Activated naive CD8-positive, alpha-beta T cell treated with anti-CD3 and anti-CD28 coated beads, Interleukin-2, amount 50 U/mL, for 24 hours (primary cell): ENCODE results near the gene RARA.
A peak's percentile ranks its signal among the peaks of the same experiment; 100 is the strongest.

Source experiments
- ATAC-seq: fragments of 150-1000 bp; cut with Tn5 transposase; one replicate; pipeline ENCODE4 v1.10.0; 2021
- DNase-seq: peaks from one replicate; pipeline ENCODE4 v3.0.0; 2021
- H3K27ac Mint-ChIP-seq: one replicate; pipeline ENCODE4 v1.8.0; 2021; ENCODE audit warnings: mild to moderate bottlenecking, mixed read lengths
- H3K27me3 Mint-ChIP-seq: one replicate; pipeline ENCODE4 v1.8.0; 2021; ENCODE audit warnings: mixed read lengths
- H3K36me3 Mint-ChIP-seq: one replicate; pipeline ENCODE4 v1.8.0; 2021; ENCODE audit warnings: low read depth, mixed read lengths
- H3K4me1 Mint-ChIP-seq: one replicate; pipeline ENCODE4 v1.8.0; 2021; ENCODE audit warnings: mixed read lengths
- H3K4me3 Mint-ChIP-seq: one replicate; pipeline ENCODE4 v1.8.0; 2021; ENCODE audit warnings: mild to moderate bottlenecking, moderate library complexity, mixed read lengths
- H3K9me3 Mint-ChIP-seq: one replicate; pipeline ENCODE4 v1.8.0; 2021; ENCODE audit warnings: mixed read lengths

Gene RARA

DNA sequence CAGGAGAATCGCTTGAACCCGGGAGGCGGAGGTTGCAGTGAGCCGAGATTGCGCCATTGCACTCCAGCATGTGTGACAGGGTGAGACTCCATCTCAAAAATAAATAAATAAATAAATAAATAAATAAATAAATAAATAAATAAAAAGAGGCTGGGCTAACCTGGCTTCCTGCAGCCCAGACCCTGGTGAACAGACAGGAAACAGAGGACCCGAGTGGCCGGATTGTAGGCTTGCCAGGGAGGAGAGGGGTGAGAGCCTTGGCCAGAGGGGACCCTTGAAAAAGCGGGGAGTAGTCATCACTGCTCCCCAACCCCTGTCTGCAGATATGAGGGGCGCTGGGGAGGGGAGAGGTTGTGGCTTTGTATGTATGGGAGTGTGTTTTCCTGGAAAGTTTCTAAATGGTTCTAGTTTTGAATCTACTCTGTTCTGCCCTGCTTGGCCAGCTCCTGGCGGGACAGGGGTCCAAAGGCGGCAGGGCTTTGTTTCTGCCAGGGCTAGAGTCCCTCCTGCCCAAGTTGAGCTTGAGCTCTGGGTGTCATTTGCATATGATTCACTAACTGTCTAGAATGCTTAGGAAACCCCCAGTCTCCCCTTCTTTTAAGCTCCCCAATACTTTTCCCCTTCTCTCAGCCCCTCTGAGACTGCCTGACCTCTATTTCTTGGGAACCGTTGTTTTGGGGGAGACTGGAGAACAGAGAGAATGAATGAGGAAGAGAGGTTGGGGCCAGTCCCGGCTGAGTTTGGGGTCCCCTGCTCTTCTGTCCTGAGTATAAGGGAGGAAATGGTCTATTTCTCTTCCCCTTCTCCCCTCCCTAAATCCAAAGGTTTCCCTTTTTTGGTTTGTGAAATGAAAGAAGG lies 16.4 kb downstream of the RARA start:
- Mint-ChIP-seq H3K4me1 (peaks cover 96% of the 10 kb centered on the region), H3K4me3 (peak overlapping the region; percentile 77), H3K9me3 (no peaks in the 10 kb centered on the region), H3K27me3 (peaks cover 2% of the 10 kb centered on the region), H3K27ac (peak overlapping the region; percentile 100), H3K36me3 (peaks cover 9% of the 10 kb centered on the region)
- ATAC-seq = no peak
- DNase-seq = peak; percentile 46

DNA sequence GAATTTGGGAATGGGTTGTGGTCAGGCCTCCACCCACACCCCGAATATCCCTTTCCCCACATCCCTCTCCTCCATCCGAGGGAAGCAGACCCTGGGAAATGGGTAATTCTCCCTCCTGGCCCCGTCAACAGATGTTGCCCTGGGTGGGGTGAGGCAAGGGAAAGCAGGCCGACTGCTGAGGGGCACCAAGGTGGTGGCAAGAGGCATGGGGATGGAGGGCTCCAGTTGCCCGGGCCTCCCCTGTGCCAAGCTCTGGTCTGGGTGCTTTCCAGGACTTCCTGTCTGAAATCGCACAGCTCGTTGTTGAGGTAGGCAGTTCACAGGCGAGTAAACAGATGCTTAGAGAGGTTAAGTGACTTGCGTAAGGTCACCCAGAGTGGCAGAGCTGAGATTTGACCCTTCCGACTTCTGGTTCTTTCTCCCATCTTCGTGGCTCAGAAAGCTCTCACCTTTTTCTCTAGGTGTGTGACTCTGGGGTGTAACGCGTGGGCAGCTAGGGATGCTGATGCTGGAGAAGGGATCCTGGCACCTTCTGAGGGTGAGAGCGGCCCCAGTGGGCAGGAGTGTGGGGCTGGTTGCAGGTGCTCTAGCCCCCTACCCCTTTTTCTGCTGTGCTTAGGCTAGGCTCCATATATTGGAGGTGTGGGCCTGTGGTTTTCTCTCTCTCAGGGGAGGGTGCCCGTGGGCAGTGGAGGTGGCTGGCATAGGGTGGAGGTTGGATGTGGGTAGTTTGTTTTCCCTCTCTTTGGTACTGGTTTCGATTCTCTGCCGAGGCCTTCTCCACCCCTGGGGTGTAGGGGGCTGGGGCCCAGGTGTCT lies 17.2 kb downstream of the RARA start:
- Mint-ChIP-seq H3K4me1 (peaks cover 96% of the 10 kb centered on the region), H3K27me3 (peaks cover 2% of the 10 kb centered on the region), H3K27ac (peak overlapping the region; percentile 100), H3K4me3 (peak overlapping the region; percentile 77), H3K9me3 (no peaks in the 10 kb centered on the region), H3K36me3 (peaks cover 12% of the 10 kb centered on the region)
- ATAC-seq = peak; percentile 11
- DNase-seq = peak; percentile 56

DNA sequence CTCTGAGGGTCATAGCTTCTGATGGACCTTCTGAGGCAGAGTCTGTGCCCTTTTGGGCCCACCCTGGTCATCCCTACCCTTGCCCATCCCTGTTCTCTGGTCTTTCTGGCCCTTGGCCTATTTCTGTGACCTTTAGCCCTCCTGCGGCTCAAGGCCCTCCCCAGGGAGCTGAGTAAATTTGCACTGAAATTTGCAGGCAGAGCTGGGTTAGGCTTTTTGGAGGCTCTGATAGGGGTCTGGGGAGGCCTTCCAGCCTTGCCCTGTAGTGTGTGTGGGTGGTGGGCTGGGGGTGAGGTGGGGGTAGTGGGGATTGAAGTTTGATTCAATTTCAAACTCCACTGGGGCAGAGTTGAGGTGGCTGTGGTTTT lies 17.8 kb downstream of the RARA start:
- peaks cover 2% of the 10 kb centered on the region for H3K27me3 Mint-ChIP-seq
- ATAC-seq = no peak
- peaks cover 96% of the 10 kb centered on the region for H3K4me1 Mint-ChIP-seq
- H3K4me3 Mint-ChIP-seq = peak overlapping the region; percentile 77
- no peaks in the 10 kb centered on the region for H3K9me3 Mint-ChIP-seq
- DNase-seq = no peak
- peaks cover 15% of the 10 kb centered on the region for H3K36me3 Mint-ChIP-seq
- H3K27ac Mint-ChIP-seq = peak overlapping the region; percentile 100

DNA sequence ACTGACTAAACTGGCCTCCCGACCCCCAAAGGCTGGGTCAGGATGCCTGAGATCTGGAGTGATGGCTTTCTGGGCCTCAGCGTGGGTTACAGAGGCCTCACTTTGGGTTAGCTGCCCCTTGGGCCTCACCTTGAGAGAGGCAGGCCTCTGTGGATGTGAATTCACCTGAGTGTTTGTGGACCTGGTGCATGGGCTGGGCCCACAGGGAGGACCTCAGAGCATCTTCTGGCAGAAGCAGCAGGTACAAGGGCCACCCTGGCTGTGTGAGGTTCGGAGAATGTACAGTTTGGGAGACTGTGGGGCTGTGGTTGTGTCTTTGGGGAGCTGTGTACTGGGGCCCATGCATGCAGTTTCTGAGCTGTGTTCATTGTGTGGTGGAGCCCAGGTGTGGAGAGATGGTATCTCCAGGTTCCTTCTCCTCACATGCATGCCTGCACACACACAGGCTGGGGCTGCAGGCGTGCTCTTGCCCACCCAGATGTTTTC lies 18.3 kb downstream of the RARA start:
- peaks cover 92% of the 10 kb centered on the region for H3K4me1 Mint-ChIP-seq

DNA sequence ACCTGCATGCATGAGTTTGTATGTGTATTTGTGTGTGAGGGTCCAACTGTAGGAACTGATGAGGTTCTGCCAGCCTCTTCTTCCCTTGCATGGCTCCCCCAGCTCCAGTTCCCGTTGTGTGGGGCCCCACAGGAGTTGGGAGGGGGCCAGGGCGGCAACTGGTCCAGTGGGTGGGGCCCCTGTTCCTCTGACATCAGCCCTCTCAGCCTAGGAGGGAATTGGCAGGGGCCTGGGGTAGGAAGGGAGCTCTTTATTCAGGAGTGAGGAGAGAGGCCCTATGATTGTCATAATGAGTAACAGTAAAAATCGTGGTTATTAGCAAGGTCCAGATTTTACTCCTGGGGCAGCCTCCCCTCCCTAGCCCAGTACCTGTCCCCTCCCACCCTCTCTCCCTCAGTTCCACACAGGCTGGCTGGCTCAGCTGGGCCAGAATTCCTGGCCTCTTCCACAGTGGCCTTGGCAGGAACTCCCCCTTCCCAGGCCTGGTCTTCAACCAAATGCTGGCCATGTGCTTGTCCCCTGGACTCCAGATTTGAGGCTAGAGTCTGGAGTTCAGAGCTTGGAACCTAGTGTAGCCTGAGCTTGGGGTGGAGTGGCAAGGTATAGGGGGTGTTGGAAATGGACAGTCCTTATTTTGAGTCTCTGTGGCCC lies 18.9 kb downstream of the RARA start:
- H3K27me3 Mint-ChIP-seq = peaks cover under 1% of the 10 kb centered on the region
- ATAC-seq (no peak), DNase-seq (no peak)
- H3K4me3 Mint-ChIP-seq = no peak overlapping the region
- H3K4me1 Mint-ChIP-seq = peaks cover 92% of the 10 kb centered on the region
- no peaks in the 10 kb centered on the region for H3K9me3 Mint-ChIP-seq
- peaks cover 18% of the 10 kb centered on the region for H3K36me3 Mint-ChIP-seq
- H3K27ac Mint-ChIP-seq = peak overlapping the region; percentile 50

More for the DNA sequence above, 18.3 kb downstream of the RARA start:
- peak overlapping the region; percentile 40 for H3K4me3 Mint-ChIP-seq
- peak overlapping the region; percentile 44 for H3K27ac Mint-ChIP-seq
- no peaks in the 10 kb centered on the region for H3K9me3 Mint-ChIP-seq
- ATAC-seq = no peak
- DNase-seq = no peak
- peaks cover 15% of the 10 kb centered on the region for H3K36me3 Mint-ChIP-seq
- H3K27me3 Mint-ChIP-seq = peaks cover 2% of the 10 kb centered on the region

DNA sequence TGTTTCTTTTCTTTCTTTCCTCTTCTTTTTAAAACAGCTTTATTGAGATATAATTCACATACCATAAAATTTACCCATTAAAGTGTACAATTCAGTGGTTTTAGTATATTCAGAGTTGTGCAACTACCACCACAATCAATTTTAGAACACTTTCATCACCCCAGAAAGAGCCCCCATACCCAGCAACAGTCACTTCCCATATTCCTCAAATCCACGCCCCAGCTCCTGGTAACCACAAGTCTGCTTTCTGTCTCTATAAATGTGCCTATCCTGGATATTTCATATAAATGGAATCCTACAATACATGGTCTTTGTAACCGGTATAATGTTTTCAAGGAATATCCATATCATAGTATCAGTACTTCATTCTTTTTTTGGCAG lies 19.4 kb downstream of the RARA start:
- H3K4me3 Mint-ChIP-seq = peak overlapping the region; percentile 9
- no peaks in the 10 kb centered on the region for H3K9me3 Mint-ChIP-seq

DNA sequence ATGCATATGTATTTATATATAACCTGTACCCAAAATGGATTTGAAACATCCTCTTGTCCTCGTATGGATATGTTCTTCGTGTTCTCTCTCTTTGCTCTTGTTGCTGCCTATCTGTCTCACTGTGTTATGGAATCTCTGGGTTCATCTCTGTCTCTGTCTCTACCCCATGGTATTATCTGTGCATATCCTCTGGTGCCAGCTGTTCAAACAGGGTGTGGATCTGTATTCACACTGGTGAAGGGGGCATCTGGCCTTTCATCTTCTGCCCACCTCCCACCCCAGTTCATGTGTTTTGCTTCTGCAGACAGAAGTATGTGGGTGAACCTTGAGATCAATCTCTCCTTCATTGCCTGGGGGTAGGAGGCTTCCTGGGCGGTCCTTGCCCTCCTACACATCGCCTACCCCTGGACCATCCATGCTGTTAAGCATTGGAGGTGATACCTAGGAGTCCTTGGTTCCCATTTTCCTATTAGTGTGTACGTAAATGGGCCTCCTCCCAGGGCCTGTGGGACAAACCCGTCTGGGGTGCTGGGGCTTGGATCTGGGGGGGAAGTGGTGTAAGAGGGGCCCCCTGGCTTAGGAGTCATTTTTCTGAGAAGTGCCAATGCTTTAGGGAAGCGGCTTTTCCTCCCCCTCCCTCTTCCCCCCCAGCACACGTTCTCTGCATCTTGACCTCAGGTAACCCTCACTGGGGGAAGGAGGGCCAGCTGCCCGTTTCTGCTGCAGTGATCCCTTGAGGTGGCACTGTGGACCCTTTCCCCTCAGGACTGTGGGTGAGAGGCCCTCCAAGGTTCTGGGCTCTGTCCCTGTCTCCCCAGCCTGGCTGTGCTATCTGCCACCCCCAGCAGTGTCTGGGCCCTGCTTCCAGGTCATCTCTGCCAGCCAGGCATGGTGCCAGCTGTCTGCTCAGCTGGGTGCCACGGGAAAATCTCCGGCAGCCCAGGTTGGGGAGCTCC lies 21.1 kb downstream of the RARA start:
- peak overlapping the region; percentile 49 for H3K27ac Mint-ChIP-seq
- H3K36me3 Mint-ChIP-seq = peaks cover 23% of the 10 kb centered on the region
- ATAC-seq = peak; percentile 7
- peaks cover 90% of the 10 kb centered on the region for H3K4me1 Mint-ChIP-seq
- peak; percentile 37 for DNase-seq
- no peaks in the 10 kb centered on the region for H3K27me3 Mint-ChIP-seq
- no peaks in the 10 kb centered on the region for H3K9me3 Mint-ChIP-seq
- peak overlapping the region; percentile 45 for H3K4me3 Mint-ChIP-seq

More for the DNA sequence above, 19.4 kb downstream of the RARA start:
- Mint-ChIP-seq H3K4me1 (peaks cover 92% of the 10 kb centered on the region), H3K36me3 (peaks cover 21% of the 10 kb centered on the region), H3K27ac (peak overlapping the region; percentile 50), H3K27me3 (no peaks in the 10 kb centered on the region)
- DNase-seq (no peak), ATAC-seq (no peak)

DNA sequence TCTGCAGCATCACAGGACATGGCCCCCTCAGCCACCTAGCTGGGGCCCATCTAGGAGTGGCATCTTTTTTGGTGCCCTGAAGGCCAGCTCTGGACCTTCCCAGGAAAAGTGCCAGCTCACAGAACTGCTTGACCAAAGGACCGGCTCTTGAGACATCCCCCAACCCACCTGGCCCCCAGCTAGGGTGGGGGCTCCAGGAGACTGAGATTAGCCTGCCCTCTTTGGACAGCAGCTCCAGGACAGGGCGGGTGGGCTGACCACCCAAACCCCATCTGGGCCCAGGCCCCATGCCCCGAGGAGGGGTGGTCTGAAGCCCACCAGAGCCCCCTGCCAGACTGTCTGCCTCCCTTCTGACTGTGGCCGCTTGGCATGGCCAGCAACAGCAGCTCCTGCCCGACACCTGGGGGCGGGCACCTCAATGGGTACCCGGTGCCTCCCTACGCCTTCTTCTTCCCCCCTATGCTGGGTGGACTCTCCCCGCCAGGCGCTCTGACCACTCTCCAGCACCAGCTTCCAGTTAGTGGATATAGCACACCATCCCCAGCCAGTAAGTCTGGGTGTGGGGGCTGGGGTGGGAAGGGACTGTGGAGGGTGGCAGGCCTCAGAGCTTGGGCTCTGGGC lies 22.0 kb downstream of the RARA start:
- no peak overlapping the region for H3K4me3 Mint-ChIP-seq
- H3K4me1 Mint-ChIP-seq = peaks cover 85% of the 10 kb centered on the region
- no peaks in the 10 kb centered on the region for H3K27me3 Mint-ChIP-seq
- H3K36me3 Mint-ChIP-seq = peaks cover 24% of the 10 kb centered on the region
- no peaks in the 10 kb centered on the region for H3K9me3 Mint-ChIP-seq
- no peak for DNase-seq
- peak overlapping the region; percentile 49 for H3K27ac Mint-ChIP-seq
- ATAC-seq = no peak

DNA sequence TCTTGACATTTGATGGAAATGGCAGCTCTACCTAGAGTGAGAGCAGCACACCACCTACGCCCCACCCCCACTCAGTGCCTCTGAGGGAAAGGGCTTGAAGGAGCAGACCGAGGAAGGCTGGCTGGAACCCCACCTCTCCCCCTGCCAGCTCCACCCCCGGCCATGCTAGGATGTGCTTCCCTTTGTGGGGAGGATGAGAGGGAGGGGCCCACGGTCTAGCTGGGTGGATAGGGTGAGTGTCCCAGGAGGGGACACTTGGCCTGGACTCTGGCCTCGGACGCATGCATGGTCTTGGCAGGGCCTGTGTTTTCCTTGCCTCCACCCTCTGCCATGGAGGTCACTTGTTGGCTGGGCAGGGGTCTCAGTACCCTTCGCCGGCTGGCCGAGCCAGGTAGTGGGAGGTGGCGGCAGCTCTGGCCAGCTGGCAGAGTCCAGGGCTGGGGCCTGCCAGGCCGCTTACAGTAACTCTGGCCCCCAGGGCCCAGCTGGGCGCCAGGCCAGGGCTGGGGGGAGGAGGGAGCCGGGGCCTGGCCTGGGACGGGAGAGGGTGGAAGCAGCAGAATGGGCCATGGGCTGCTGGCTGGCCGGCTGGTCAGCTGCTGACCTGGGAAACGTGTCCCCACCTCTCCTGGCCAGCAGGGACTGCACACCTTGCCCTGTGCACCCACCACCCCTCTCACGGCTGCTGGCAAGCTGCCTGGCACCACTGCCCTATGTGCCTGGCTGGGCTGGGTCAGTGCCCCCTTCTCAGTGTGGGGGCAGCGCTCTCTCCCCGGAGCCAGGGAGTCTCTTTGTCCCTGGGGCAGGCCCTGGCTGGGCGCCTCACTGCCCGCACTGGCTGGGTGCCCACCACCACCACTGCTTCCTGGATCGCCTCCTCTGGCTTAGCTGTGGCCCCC lies 23.0 kb downstream of the RARA start:
- no peak for ATAC-seq
- Mint-ChIP-seq H3K27ac (peak overlapping the region; percentile 39), H3K27me3 (no peaks in the 10 kb centered on the region), H3K36me3 (peaks cover 24% of the 10 kb centered on the region), H3K4me1 (peaks cover 78% of the 10 kb centered on the region), H3K4me3 (no peak overlapping the region), H3K9me3 (no peaks in the 10 kb centered on the region)
- DNase-seq = no peak

DNA sequence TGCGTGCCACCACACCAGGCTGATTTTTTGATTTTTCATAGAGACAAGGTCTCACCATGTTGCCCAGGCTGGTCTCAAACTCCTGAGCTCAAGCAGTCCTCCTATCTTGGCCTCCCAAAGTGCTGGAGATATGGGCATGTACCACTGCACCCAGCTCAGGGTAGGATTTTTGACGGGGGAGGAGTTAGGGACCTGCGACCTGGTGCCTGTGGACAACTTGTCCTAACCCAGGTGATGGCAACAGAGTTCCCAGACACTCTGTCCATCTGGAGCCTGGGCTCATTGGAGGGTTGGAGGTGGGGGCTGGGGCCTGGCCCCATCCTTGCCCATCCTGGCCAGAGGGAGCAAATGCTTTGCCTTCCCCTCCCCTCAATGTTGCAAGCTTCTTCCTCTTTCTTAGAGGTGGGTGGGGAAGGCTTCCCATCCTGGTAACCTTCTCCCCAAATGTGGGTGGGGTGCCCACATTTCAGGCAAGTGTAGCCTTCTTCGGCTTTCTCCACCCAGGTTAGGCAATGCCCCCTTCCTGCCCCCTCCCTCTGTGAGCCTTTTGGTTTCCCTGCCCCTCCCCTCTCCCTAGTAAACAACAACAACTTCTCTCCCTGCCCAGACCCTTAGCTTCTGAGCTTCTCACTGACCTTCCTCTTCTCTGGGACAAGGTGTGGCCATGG lies 24.9 kb downstream of the RARA start:
- DNase-seq (no peak), ATAC-seq (no peak)
- Mint-ChIP-seq H3K27me3 (no peaks in the 10 kb centered on the region), H3K9me3 (no peaks in the 10 kb centered on the region), H3K36me3 (peaks cover 26% of the 10 kb centered on the region), H3K27ac (peak overlapping the region; percentile 55), H3K4me3 (no peak overlapping the region), H3K4me1 (peaks cover 78% of the 10 kb centered on the region)

DNA sequence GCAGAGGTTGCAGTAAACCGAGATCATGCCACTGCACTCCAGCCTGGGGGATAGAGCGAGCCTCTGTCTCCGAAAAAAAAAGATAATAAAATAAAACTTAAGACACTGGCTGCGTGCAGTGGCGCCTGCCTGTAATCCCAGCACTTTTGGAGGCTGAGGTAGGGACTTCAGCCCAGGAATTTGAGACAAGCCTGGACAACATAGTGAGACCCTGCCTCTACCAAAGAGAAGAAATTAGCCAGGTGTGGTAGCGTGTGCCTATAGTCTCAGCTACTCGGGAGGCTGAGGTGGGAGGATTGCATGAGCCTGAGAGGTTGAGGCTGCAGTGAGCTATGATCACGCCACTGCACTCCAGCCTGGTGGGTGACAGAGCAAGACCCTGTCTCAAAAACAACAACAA lies 26.6 kb downstream of the RARA start:
- Mint-ChIP-seq H3K36me3 (peaks cover 26% of the 10 kb centered on the region), H3K4me3 (no peak overlapping the region), H3K4me1 (peaks cover 77% of the 10 kb centered on the region), H3K27me3 (no peaks in the 10 kb centered on the region), H3K9me3 (no peaks in the 10 kb centered on the region), H3K27ac (no peak overlapping the region)
- DNase-seq (no peak), ATAC-seq (no peak)

DNA sequence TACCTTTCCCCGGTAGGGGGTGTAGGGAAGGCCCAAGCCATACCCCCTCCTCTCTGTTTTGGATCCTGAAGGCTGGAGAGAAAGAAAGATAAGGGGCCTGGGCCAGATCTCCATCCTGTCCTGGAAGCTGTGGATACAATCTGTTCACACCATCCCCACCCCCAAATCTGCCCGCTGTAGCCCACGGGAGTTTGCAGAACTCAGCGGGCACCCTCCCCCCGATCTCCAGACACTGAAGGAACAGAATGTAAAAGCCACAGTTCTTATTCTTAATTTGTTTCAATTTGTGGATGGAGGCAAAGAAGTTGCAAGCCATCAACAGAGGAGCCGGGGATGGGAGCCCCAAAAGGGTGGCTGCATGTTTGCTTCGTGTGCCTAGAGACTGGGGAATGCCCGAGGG lies 28.4 kb downstream of the RARA start:
- DNase-seq (no peak), ATAC-seq (no peak)
- H3K4me3 Mint-ChIP-seq = no peak overlapping the region
- peaks cover 19% of the 10 kb centered on the region for H3K36me3 Mint-ChIP-seq
- H3K9me3 Mint-ChIP-seq = no peaks in the 10 kb centered on the region
- H3K27me3 Mint-ChIP-seq = no peaks in the 10 kb centered on the region
- H3K4me1 Mint-ChIP-seq = peaks cover 73% of the 10 kb centered on the region
- H3K27ac Mint-ChIP-seq = peak overlapping the region; percentile 49
